GM06990 (cell line): ENCODE measurements around the gene MYORG.
"Not testable (repeated sequence)": the region's sequence is repeated elsewhere in the genome, so short reads cannot be mapped to it uniquely, and the experiment has no call there.

Source experiments
- DNase-seq: peaks from one replicate; pipeline ENCODE4 v3.0.0-alpha.2; 2011; ENCODE audit not compliant: insufficient read length; ENCODE audit errors: extremely low read depth
- H3K27me3 ChIP-seq: replicated peaks from 2 replicates; pipeline ENCODE4 v1.6.0; 2011; ENCODE audit warnings: low read length; ENCODE audit not compliant: control insufficient read depth, insufficient read depth
- H3K36me3 ChIP-seq: 2 replicates; pipeline ENCODE4 v1.5.1; 2011; ENCODE audit warnings: low read length; ENCODE audit not compliant: control insufficient read depth, insufficient read depth
- H3K4me3 ChIP-seq: replicated peaks from 2 replicates; pipeline ENCODE4 v1.5.1; 2011; ENCODE audit warnings: low read depth, mild to moderate bottlenecking, control low read depth, low read length
- CTCF ChIP-seq: IDR thresholded peaks from 2 replicates; pipeline ENCODE4 v1.5.1; 2011; ENCODE audit warnings: low read length, control low read depth, mild to moderate bottlenecking, inconsistent platforms; ENCODE audit not compliant: insufficient read depth, poor library complexity, severe bottlenecking

The MYORG gene

GRCh38 chr9:34365282-34365681, 11.4 kb downstream of the MYORG start:
- DNase-seq: no peak
- Histone ChIP-seq H3K36me3 (no peaks in the 10 kb centered on the region), H3K27me3 (no peaks in the 10 kb centered on the region), H3K4me3 (no peak overlapping the region)
- TF ChIP-seq CTCF: no peak

- no peak overlapping the region for H3K4me3 ChIP-seq
- no peaks in the 10 kb centered on the region for H3K36me3 ChIP-seq
- no peak for TF ChIP-seq CTCF
- H3K27me3 ChIP-seq: no peaks in the 10 kb centered on the region
- no peak for DNase-seq
These were observed 12.9 kb downstream of the MYORG start for GRCh38 chr9:34363619-34364351.

GRCh38 chr9:34362614-34363214, 14.0 kb downstream of the MYORG start:
- no peak for DNase-seq
- no peaks in the 10 kb centered on the region for H3K36me3 ChIP-seq
- H3K4me3 ChIP-seq: no peak overlapping the region
- no peak for TF ChIP-seq CTCF
- H3K27me3 ChIP-seq: no peaks in the 10 kb centered on the region

- H3K27me3 ChIP-seq, H3K4me3 ChIP-seq, H3K36me3 ChIP-seq, DNase-seq: not testable (repeated sequence)
These were observed 23.7 kb downstream of the MYORG start for GRCh38 chr9:34352957-34353356.

GRCh38 chr9:34352122-34352652, 24.5 kb downstream of the MYORG start:
- H3K4me3 ChIP-seq, H3K36me3 ChIP-seq, DNase-seq, H3K27me3 ChIP-seq: not testable (repeated sequence)

- no peak for DNase-seq
- Histone ChIP-seq H3K4me3 (no peak overlapping the region), H3K27me3 (no peaks in the 10 kb centered on the region), H3K36me3 (peaks cover 1% of the 10 kb centered on the region; the same call in 1 of the 2 replicates)
- TF ChIP-seq CTCF: no peak
These were observed 27.4 kb downstream of the MYORG start for GRCh38 chr9:34349324-34349723.
